Kidney (tissue), 14 donors: ENCODE results near the gene LAPTM5. TPM values are rescaled to one million over a fixed set of nuclear protein-coding genes. Genes with fewer than 3 reads are reported as not detected.

Source experiments
- DNase-seq, 5 donors: peaks; one replicate each; pipeline ENCODE4 v3.0.0-alpha.2; 2013 to 2020
- FAIRE-seq: peaks from 2 replicates; lab custom pipeline; 2012; peaks lifted over from hg19 to GRCh38; lab: Jason Lieb, UNC
- H3K27ac ChIP-seq, 2 donors: one replicate each; pipeline ENCODE4 v1.7.0; 2013; ENCODE audit warnings: low read depth in 2 of 2, low read length in 2 of 2, inconsistent platforms in 1 of 2
- H3K27me3 ChIP-seq: one replicate; pipeline ENCODE4 v1.7.1; 2013; ENCODE audit warnings: low read length, inconsistent platforms; ENCODE audit not compliant: control insufficient read depth, insufficient read depth
- H3K36me3 ChIP-seq, 3 donors: one replicate each; pipeline versions ENCODE4 v1.7.0 to v1.7.1; 2013; ENCODE audit warnings: low read length in 3 of 3, control low read depth in 1 of 3, inconsistent platforms in 1 of 3; ENCODE audit not compliant: insufficient read depth in 3 of 3, control insufficient read depth in 2 of 3
- H3K4me1 ChIP-seq, 3 donors: one replicate each; pipeline versions ENCODE4 v1.7.0 to v1.7.1; 2013; ENCODE audit warnings: low read length in 3 of 3, inconsistent platforms in 1 of 3, low read depth in 1 of 3; ENCODE audit not compliant: control insufficient read depth in 2 of 3, insufficient read depth in 2 of 3
- H3K4me3 ChIP-seq, 3 donors: one replicate each; pipeline versions ENCODE4 v1.7.0 to v1.8.1; 2013; ENCODE audit warnings: low read length in 3 of 3, control low read depth in 1 of 3, inconsistent platforms in 1 of 3
- H3K9ac ChIP-seq, 3 donors: one replicate each; pipeline versions ENCODE4 v1.7.0 to v1.7.1; 2013; ENCODE audit warnings: low read length in 3 of 3, control low read depth in 1 of 3, inconsistent platforms in 1 of 3
- H3K9me3 ChIP-seq, 3 donors: one replicate each; pipeline versions ENCODE4 v1.7.0 to v1.7.1; 2013; ENCODE audit warnings: low read length in 3 of 3, control low read depth in 1 of 3, inconsistent platforms in 1 of 3; ENCODE audit not compliant: control insufficient read depth in 2 of 3, insufficient read depth in 1 of 3
- CTCF ChIP-seq: IDR thresholded peaks from 3 replicates; pipeline ENCODE4 v1.5.1; 2012; ENCODE audit warnings: mild to moderate bottlenecking, moderate library complexity, borderline replicate concordance; ENCODE audit not compliant: insufficient read depth; ENCODE audit errors: extremely low read depth
- intact Hi-C: fragments of 100-400 bp; cut with DNase I; formaldehyde crosslinking; loops from one replicate; pipeline ENCODE4 v1.11.1; 2022
- polyA plus RNA-seq: library from polyadenylated mRNA; stranded (reverse); fragments of 350-450 nt; fragmentation: Illumina TruSeq; extraction: RNeasy Lipid Tissue Mini Kit (QIAGEN cat#74804); gene quantifications from one replicate; pipeline ENCODE4 v1.2.3, GENCODE V29; 2014; ENCODE audit warnings: low read depth, low replicate concordance; ENCODE audit not compliant: insufficient read depth
- total RNA-seq: library from RNA; stranded (reverse); fragmentation: NEBNext Ultra II Directional; extraction: Animal tissue kit (Norgen Biotek cat#: 25700); gene quantifications from one replicate; pipeline ENCODE4 v1.2.1, GENCODE V29; 2021
- donor health status: control.
- donor health status: control.
- donor health status: control.
- donor health status: control.
- donor health status: control.
- donor health status: DM: yes; HTN: yes; CAD: no.
- donor health status: Normal renal cell carcinoma (clear cell type).

LAPTM5 gene
- total and polyA plus RNA-seq, 2 donors from 2014 or later: 23.5 to 108 TPM

- H3K27ac ChIP-seq: no peak overlapping the region
- FAIRE-seq: no peak
- intact Hi-C loops: no loop called here
- H3K36me3 ChIP-seq: no peaks in the 10 kb centered on the region
- H3K9me3 ChIP-seq: no peaks in the 10 kb centered on the region
- H3K27me3 ChIP-seq: no peaks in the 10 kb centered on the region
- H3K4me1 ChIP-seq: no peaks in the 10 kb centered on the region
- no peak for TF ChIP-seq CTCF
- H3K4me3 ChIP-seq: no peak overlapping the region
- peak in 4 of 5 donors; percentile 48 to 84 (median 77) for DNase-seq
- H3K9ac ChIP-seq: no peak overlapping the region
Observed at GRCh38 chr1:30763651-30764248, 6.2 kb upstream of the LAPTM5 start.

GRCh38 chr1:30762930-30763650 is 5.5 kb upstream of the LAPTM5 start:
- no peak for TF ChIP-seq CTCF
- intact Hi-C loops: no loop called here
- H3K4me3 ChIP-seq: no peak overlapping the region
- DNase-seq (no peak), FAIRE-seq (no peak)
- no peak overlapping the region for H3K9ac ChIP-seq
- H3K27ac ChIP-seq: no peak overlapping the region
- no peaks in the 10 kb centered on the region for H3K36me3 ChIP-seq
- H3K27me3 ChIP-seq: no peaks in the 10 kb centered on the region
- no peaks in the 10 kb centered on the region for H3K9me3 ChIP-seq
- H3K4me1 ChIP-seq: no peaks in the 10 kb centered on the region

GRCh38 chr1:30762152-30762929 is 4.8 kb upstream of the LAPTM5 start:
- Histone ChIP-seq H3K4me3 (no peak overlapping the region), H3K9ac (no peak overlapping the region), H3K9me3 (no peaks in the 10 kb centered on the region), H3K4me1 (no peaks in the 10 kb centered on the region), H3K27ac (no peak overlapping the region), H3K36me3 (no peaks in the 10 kb centered on the region), H3K27me3 (no peaks in the 10 kb centered on the region)
- intact Hi-C loops: no loop called here
- FAIRE-seq: no peak
- peak in 1 of 5 donors; percentile 68 for DNase-seq
- no peak for TF ChIP-seq CTCF
